Kasumi-1 (cell line): ENCODE results near the gene ABI3BP.

Source experiments
- DNase-seq, 2 experiments: peaks; one replicate each; lab custom pipeline; 2025; lab: John Stamatoyannopoulos, UW

The ABI3BP gene

DNA sequence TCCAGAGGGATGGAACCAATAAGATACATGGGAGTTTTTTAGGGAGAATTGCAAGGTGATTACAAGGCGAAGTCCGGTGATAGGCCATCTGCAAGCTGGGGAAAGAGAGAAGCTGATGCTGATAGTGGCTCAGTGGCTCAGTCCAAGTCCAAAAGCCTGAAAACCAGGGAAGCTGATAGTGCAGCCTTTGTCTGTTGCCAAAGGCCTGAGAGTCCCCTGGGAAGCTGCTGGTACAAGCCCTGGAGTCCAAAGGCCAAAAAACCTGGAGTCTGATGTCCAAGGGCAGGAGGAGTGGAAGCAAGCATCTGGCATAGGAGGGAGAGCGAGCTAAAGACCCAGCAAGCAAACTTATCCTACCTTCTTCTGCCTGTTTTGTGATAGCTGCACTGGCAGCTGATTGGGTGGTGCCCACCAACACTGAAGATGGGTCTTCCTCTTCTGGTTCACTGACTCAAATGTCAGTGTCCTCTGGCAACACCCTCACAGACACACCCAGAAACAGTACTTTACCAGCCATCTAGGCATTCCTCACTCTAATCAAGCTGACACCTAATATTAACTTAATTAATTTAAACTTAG is 267.2 kb downstream of the ABI3BP start:
- DNase-seq: no peak

DNA sequence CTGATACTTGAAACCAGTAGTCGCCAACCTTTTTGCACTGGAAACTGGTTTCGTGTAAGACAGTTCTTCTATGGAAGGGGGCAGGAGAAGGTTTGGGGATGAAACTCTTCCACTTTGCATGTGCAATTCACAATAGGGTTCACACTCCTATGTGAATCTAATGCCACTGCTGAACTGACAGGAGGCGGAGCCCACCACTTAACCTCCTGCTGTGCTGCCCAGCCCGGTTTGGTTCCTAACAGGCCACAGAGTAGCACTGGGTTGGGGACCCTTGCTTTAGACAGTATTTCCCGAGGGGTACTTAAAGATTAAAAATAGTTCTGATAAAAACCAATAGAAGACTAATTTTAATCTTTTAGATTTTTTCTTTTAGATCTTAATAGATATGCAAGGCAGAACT is 272.8 kb downstream of the ABI3BP start:
- DNase-seq: no peak

DNA sequence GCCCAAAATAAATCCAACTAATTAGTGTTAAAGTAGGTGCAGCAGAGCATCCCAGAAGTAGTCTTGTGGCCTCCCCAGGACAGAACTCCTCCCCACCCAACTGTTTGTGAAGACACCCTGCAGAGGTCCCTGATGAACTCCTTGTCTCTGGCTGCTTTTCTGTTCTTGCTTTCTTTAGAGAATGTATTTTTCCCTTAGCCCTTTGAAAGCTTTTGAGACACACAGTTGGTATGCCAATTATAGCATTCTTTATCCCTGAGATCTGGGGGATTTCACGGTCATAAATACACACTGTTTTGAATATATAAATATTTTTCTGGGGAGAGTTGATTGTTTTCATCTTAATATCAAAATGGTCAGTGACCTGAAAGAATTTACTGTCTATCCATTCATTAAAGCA is 274.1 kb downstream of the ABI3BP start:
- no peak for DNase-seq

DNA sequence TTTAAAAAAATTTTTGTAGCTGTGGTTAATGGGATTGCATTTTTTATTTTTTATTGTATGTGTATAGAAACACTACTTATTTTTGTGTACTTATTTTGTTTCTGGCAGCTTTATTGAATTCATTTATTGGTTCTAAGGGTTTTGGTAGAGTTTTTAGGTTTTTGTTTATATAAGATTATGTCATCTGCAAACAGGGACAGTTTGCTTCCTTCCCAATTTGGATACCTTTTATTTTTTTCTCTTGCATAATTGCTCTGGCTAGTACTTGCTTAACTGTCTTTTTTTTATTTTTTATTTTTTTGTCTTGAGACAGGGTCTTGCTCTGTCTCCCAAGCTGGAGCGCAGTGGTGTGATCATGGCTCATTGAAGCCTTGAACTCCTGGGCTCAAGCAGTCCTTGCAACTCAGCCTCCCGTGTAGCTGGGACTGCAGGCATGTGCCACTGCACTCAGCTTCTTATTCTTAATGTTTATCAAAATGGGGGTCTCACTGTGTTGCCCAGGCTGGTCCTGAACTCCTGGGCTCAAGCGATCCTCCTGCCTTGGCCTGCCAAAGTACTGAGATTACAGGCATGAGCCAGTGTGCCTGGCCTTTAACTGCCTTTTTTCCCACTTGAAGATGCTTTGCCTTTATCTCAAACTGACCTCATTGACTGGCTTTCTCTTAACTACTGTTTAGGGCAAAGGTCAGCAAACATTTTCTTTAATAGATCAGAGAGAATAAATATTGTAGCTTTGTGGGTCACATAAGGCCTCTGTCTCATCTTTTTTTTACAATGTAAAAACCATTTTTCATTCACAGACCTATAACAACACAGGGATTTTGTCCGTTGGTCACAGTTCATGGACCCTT is 275.4 kb downstream of the ABI3BP start:
- DNase-seq: no peak

DNA sequence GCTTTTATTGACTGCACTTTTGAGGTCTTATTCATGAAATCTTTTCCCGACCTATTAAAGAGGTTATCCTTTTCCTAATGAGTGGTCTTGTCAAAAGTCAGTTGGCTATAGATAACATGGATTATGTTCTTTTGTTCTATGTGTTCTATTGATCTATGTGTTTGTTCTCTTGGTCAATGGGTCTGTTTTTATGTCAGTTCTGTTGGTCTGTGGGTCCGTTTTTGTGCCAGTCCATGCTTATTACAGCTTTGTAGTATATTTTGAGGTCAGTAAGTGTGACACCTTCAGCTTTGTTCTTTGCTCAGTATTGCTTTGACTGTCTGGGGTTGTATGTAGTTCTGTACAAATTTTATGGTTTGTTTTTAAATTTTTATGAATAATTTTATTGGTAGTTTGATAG is 276.2 kb downstream of the ABI3BP start:
- no peak for DNase-seq

DNA sequence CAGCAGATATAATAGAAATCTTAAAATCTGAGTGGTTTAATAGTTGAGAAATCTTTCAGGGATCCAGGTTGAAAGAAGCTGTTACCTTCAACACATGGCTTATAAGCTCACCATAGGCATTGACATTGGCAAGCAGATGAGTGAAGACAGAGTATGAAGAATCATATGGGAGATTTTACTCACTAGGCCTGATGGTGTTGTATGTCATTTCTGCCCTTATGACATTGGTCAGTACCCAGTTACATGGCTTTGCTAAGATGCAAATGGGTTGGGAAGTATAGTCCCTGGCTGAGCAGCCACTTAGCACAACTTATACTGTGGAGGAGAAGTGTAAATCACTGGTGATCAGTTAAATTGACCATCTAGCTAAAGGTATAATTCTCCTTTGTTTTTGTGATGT is 278.0 kb downstream of the ABI3BP start:
- DNase-seq: no peak

DNA sequence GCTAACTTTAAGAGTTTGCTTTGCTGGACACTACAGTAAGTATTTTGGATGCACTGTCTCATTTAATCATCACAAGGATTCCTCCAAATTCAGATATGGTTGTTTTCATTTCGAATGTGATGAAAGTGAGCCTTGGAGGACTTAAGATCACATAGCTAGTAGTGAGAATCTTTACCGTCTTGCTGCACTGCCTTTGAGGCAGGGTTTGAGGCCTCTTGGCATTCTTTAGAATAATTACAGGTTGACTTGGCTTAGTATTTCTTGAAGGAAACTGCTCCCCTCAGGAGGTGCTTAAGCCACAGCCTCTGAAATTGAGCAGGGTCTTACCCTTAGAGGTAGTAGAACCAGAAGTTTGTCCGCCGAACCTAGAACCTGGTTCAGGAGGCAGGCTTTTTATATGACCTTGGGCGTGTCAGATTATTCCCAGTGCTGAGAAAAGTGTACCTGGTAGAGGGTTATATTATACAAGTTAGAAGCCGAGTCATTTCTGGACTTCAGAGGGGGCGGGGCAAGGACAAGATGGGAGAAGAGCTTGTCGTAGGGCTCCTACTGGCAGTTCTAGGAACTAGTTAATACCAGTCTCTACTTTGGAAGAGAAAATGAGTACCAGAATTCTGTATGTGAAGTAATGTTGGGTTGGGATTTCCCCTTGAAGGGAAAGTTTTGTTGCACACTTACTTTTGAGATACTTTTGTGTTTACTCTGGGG is 282.8 kb downstream of the ABI3BP start:
- DNase-seq: peak; percentile 84 to 91

DNA sequence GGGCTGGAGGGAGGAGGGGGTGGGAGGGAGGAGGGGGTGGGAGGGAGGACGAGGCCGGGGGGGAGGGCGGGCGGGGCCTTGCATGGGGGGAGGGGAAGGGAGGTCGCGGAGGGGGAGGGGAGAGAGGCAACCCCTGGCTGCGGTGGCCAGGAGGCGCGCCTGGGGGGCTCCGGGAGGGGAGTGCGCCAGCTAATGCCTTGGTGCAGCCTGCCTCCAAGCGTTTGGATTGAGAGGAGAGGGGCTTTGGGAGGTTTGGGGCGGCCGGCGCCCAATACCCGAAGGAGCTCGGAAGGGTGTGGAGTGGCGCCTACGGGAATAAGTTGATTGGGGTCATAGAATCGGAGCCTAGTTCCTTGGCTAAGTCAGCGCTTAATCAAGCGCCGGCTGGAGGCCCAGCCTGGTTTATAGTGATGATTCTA is 283.4 kb downstream of the ABI3BP start:
- peak; percentile 10 to 36 for DNase-seq

DNA sequence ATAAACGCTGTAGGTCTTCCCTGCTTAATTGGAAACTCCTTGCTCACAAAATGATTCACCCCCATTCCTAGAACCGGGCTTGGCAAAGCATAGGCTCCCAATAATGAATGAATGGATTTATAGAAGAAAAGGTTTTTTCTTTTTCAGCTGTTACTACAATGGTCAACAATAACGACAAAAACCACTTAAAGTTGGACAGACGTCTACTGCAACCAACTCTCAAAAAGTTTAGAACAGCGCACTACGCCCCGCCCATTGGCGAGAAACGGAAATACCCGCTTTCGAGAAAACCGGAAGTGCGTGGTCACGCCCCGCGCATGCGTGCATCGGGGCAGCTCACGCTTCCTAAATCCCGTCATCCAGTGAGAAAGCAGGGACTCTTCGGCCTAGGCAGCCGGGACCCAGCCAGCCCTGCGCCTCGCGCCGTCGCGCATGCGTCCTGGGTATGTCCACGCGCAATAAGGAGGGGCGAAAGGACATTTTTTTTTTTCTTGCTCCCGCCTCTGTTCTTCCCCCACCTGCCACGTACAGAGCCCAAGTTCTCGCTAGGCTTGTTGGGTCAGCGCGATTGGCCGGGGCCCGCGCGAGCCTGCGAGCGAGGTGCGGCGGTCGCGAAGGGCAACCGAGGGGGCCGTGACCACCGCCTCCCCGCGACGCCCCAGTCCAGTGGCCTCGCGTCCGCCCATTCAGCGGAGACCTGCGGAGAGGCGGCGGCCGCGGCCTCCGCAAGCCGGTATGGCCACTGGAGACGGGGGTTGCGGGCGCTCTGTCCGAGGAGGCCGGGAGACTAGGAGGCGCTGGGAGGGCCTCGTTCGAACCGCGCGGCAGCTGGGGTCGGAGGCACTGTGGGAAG is 284.0 kb downstream of the ABI3BP start, which contains the start of gene TFG:
TSS of gene TFG (plus strand) at position 506 of the 853 bp plus-strand sequence. CDS start 4,192 bp downstream, outside the sequence.
- DNase-seq: peak; percentile 95 to 96

DNA sequence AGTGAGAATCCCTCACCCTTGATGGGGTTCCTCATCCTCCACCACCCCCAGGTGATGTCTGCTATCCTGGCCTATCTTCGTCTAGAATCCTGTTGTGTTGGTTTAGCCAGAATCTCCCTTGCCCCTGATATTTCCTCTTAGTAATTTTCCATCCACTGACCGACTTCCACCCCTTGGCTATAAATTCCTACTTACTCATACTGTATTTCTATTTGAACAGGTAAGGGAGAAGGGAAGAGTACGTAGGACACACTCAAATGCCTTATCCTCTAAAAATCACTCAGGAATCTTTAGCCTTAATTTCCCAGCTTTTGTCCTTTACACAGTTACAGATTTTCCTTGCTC is 284.6 kb downstream of the ABI3BP start:
- DNase-seq: no peak

DNA sequence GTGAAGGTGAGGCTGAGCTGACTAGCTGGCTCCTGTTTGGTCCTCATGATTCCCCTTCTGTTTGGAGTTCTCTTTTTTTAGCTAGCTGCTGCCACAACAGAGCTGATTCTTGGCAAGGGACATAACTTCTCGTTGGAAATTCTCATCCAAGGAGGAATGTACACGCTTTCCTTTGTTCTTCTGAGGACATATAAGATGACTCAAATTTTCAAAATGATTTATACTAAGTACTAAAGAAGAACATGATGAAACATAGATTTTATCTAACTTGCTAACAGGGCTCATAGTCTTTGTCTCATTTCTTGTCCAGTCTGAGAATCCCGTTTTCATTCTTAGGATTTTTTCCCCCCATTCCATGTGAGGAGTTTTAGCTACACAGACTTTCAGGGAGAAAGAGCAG is 286.9 kb downstream of the ABI3BP start:
- DNase-seq: no peak

DNA sequence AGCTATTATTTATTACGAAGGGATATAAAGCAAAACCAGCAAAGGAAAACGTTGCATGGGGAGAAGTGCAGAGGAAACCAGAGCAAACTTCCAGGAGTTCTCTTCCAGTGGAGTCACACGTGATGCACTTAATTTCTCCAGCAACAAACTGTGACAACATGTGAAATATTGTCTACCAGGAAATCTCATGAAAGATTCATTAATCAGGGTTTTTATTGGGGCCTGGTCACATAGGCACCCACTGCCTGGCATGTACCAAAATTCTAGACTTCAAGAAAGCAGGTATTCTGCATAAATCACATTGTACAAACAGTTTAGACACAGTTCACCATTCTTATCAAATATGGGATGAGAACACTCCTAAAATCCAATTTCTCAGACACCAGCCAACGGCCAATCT is 289.4 kb downstream of the ABI3BP start:
- no peak for DNase-seq

DNA sequence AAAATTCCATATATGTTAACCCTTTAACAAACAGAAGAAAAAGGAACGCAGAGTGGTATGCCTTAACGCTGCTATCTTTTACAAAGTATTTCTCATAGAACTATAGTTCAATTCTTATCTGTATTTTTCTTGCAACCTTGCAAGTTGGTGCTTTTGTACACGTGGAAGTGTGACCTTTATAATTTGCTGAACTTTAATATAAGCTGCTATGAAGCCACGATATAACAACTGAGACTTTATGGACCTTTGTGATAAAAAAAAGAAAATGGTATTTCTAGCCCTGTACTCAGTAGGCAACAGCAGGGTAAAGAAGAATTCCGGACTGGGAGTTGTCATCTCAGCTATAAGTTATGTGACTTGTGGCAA is 290.3 kb downstream of the ABI3BP start:
- no peak for DNase-seq

DNA sequence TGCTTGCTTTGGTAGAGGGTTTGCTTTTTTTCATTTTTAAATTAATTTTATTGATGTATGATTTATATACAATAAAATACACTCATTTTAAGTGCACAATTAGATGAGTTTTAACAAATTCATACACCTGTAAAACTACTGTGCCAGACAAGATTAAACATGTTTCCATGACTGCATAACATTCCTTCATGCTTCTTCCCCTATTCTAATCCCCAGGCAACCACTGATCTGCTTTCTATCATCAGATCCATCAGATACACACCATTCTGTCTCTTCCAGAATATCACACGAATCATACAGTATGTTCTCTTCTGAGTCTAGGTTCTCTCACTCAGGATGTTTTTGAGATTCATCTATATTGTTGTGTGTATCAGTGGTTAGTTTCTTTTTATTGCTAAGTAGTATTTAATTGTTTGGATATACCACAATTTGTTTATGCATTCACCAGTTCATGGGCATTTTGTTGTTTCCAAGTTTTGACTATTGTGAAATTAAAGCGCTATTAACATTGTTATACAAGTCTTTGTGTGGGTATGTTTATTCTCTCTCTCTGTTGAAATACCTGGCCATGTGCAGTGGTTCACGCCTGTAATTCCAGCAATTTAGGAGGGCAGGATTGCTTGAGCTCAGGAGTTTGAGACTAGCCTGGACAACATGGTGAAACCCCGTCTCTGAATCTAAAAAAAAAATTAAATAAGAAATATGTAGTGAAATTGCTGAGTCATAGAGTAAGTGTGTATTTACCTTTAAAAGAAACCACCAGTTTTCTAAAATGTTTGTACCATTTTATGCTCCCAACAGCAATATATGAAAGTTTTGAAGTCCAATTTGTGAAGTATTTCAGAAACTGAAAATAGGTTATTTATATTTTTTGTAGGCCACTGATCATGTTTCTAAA is 290.9 kb downstream of the ABI3BP start:
- no peak for DNase-seq

DNA sequence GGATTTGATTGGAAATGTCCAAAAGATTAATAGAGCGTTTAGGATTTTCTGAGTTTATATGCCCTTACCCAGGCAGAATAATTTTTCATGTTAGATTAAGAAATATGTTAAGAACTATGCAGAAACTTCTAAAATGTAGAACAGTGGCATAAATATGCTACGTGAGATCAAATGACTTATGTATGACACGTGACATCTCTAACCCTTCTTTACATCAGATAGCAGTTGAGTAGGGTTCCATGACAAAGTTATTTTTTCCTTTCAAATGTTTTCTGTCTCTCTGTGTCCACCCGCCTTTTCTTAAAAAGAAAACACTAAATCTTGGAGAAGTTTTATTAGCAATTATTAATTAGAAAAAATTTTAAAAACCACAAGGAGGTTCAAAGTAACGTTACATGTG is 292.5 kb downstream of the ABI3BP start:
- DNase-seq: no peak
